ENCODE measurements around the gene RNF135.

GRCh38 chr17:30947796-30948195 lies 23.0 kb upstream of the RNF135 start:
- TF ChIP-seq GATA2 (IDR thresholded peaks at IDR 0.05; ENCODE audit: low read depth, low read length) (no peak), GATA3 (IDR thresholded peaks at IDR 0.05; ENCODE audit: low read depth, low read length) (no peak)

All from SH-SY5Y (cell line).